ENCODE data around the gene SEMA5A. TPM values are rescaled to one million over a fixed set of nuclear protein-coding genes. Genes with fewer than 3 reads are reported as not detected.

Gene SEMA5A
- total RNA-seq, 4 donors from 2014 or later: 15.0 to 81.0 (median 52.9) TPM

DNA sequence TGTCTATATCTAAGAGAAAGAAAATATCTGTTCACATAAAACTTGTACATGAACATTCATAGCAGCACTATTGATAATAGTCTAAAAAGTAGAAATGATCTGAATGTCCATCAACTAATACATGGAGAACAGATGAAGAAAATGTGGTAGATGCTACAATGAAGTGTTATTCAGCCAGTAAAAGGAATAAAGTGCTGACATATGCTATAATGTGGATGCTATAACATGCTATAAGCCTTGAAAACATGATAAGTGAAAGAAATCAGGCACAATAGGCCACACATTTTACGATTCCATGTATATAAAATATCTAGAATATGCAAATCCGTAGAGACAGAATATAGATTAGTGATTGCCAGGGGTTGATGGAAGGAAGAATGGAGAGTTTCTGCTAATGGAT, 146.8 kb downstream of the SEMA5A start:
- H3K36me3 ChIP-seq: no peaks in the 10 kb centered on the region
- no peak for TF ChIP-seq EP300 (IDR thresholded peaks at IDR 0.05; ENCODE audit: low read depth)
- intact Hi-C loops (cut with DNase I; ENCODE audit: low total_unique reads) (no loop called here), in situ Hi-C loops (cut with MboI; ENCODE audit: low pct_ligation_motif_present in 1 of 4, low pct_unique_long_range_greater_than_20kb in 1 of 4, low sequenced_read_pairs in 3 of 4) (no loop called here)
- H3K4me1 ChIP-seq: no peaks in the 10 kb centered on the region
- no peak for DNase-seq
- no peaks in the 10 kb centered on the region for H3K9me3 ChIP-seq
- H3K27me3 ChIP-seq: no peaks in the 10 kb centered on the region
- WGBS, 2 donors (ENCODE audit: low coverage in 1 of 2): 89 to 93% methylated on average over 2 of the region's 2 CpGs
- no peak overlapping the region for H3K27ac ChIP-seq
- H3K4me3 ChIP-seq: no peak overlapping the region

DNA sequence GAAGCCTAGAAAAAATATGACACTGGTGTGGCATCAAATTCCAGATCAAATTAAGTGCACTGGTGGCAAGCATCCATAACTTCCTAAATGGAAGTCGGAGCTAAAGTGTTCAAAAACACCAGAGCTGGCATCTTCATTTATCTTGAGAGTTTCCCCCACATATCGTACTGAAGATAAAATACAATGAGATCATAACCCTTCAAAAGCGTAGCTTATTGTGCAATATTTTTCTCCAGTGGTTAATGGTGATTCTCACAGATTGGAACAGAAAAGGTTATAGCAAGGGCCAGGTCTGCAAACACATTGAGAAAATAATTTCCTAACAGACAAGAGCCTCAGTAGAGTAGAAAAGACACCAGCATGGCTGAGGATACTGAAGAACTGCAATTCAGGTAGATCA, 147.6 kb downstream of the SEMA5A start:
- H3K27ac ChIP-seq: no peak overlapping the region
- no peak for TF ChIP-seq POLR2A (IDR thresholded peaks at IDR 0.05)
- TF ChIP-seq EP300 (IDR thresholded peaks at IDR 0.05; ENCODE audit: low read depth): no peak
- TF ChIP-seq, protein P1, sequence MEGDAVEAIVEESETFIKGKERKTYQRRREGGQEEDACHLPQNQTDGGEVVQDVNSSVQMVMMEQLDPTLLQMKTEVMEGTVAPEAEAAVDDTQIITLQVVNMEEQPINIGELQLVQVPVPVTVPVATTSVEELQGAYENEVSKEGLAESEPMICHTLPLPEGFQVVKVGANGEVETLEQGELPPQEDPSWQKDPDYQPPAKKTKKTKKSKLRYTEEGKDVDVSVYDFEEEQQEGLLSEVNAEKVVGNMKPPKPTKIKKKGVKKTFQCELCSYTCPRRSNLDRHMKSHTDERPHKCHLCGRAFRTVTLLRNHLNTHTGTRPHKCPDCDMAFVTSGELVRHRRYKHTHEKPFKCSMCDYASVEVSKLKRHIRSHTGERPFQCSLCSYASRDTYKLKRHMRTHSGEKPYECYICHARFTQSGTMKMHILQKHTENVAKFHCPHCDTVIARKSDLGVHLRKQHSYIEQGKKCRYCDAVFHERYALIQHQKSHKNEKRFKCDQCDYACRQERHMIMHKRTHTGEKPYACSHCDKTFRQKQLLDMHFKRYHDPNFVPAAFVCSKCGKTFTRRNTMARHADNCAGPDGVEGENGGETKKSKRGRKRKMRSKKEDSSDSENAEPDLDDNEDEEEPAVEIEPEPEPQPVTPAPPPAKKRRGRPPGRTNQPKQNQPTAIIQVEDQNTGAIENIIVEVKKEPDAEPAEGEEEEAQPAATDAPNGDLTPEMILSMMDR (IDR thresholded peaks at IDR 0.05): no peak
- no peak for TF ChIP-seq POLR2AphosphoS5 (IDR thresholded peaks at IDR 0.05)
- H3K9me3 ChIP-seq: no peaks in the 10 kb centered on the region
- intact Hi-C loops (cut with DNase I; ENCODE audit: low total_unique reads) (no loop called here), in situ Hi-C loops (cut with MboI; ENCODE audit: low pct_ligation_motif_present in 1 of 4, low pct_unique_long_range_greater_than_20kb in 1 of 4, low sequenced_read_pairs in 3 of 4) (no loop called here)
- H3K4me3 ChIP-seq: no peak overlapping the region
- no peaks in the 10 kb centered on the region for H3K36me3 ChIP-seq
- 82 to 95% methylated on average over 3 of the region's 3 CpGs for WGBS, 2 donors (ENCODE audit: low coverage in 1 of 2)
- no peaks in the 10 kb centered on the region for H3K27me3 ChIP-seq
- no peak for DNase-seq
- H3K4me1 ChIP-seq: no peaks in the 10 kb centered on the region

DNA sequence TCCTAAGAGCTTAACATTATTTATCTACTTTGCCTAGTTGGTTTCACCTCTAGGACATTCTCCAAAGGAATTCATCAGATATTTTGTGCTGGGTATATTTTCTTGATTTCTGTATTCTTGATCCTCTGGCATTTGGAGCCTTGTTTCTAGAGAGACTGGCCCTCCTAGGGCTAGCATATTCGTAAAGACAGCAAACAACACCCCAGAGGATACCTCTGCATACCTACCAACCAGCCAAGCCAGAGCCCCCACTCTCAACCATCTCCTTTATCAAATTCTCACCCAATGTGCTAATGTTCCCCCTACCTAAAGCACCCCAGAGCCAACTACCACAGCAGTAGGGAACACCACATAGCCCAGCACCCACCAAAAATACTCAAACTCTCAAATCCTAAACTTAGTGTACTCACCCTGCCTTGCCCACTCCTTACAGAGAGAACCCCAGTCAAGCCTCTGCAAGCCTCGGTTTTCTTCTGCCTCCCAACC, 149.5 kb downstream of the SEMA5A start:
- H3K4me3 ChIP-seq: no peak overlapping the region
- DNase-seq: no peak
- no peak overlapping the region for H3K27ac ChIP-seq
- WGBS, 2 donors (ENCODE audit: low coverage in 1 of 2): 59 to 71% methylated on average over 1 to 2 of the region's 2 CpGs
- intact Hi-C loops (cut with DNase I; ENCODE audit: low total_unique reads) (no loop called here), in situ Hi-C loops (cut with MboI; ENCODE audit: low pct_ligation_motif_present in 1 of 4, low pct_unique_long_range_greater_than_20kb in 1 of 4, low sequenced_read_pairs in 3 of 4) (no loop called here)
- no peaks in the 10 kb centered on the region for H3K4me1 ChIP-seq
- TF ChIP-seq EP300 (IDR thresholded peaks at IDR 0.05; ENCODE audit: low read depth) (no peak), POLR2AphosphoS5 (IDR thresholded peaks at IDR 0.05) (no peak), POLR2A (IDR thresholded peaks at IDR 0.05) (no peak)
- TF ChIP-seq, protein P1 (IDR thresholded peaks at IDR 0.05): no peak
- H3K9me3 ChIP-seq: no peaks in the 10 kb centered on the region
- H3K27me3 ChIP-seq: no peaks in the 10 kb centered on the region
- no peaks in the 10 kb centered on the region for H3K36me3 ChIP-seq

DNA sequence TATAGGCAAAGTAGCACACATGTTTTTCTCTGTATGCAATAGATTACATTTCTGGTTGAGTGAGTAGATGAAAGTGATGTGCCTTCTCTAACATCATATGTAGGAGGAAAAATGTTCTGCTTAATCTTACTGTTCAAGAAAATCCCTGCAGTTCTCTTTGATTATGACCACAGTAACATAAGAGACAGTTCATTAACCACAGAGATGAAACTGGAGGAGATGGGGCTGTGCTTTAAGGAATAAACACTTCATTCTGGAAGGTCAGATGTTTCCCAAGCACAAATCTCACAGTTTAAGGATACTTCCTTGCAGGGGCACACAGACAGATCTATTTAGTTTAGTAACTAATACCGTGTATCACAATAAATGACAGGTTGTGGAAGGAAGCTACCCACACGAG, 150.2 kb downstream of the SEMA5A start:
- no peaks in the 10 kb centered on the region for H3K4me1 ChIP-seq
- H3K27me3 ChIP-seq: no peaks in the 10 kb centered on the region
- DNase-seq: no peak
- in situ Hi-C loops (cut with MboI; ENCODE audit: low pct_ligation_motif_present in 1 of 4, low pct_unique_long_range_greater_than_20kb in 1 of 4, low sequenced_read_pairs in 3 of 4): no loop called here
- H3K36me3 ChIP-seq: no peaks in the 10 kb centered on the region
- 15 to 46% methylated on average over 2 of the region's 2 CpGs for WGBS, 2 donors (ENCODE audit: low coverage in 1 of 2)
- intact Hi-C loops (cut with DNase I; ENCODE audit: low total_unique reads): no loop called here
- no peaks in the 10 kb centered on the region for H3K9me3 ChIP-seq
- TF ChIP-seq EP300 (IDR thresholded peaks at IDR 0.05; ENCODE audit: low read depth) (no peak), POLR2AphosphoS5 (IDR thresholded peaks at IDR 0.05) (no peak), POLR2A (IDR thresholded peaks at IDR 0.05) (no peak)
- TF ChIP-seq, protein P1 (IDR thresholded peaks at IDR 0.05): no peak
- no peak overlapping the region for H3K27ac ChIP-seq
- H3K4me3 ChIP-seq: no peak overlapping the region

DNA sequence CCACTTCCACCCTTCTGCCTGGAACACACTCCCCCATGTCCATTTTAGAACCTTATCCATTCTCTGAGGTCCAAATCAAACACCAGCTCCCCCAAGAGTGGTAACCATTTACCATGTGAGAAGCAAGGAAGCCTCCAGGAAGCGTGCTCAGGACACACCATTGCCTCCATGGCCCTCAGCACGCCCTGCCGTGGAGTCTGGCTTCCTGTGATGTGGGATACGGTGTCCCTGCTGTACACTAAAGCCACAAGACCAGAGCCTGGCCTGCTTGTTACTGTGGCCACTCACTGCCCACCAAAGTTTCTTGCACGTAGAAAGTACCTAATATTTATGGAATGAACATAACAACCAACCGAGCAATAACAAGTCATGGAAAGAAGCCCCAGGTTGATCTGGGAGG, 151.7 kb downstream of the SEMA5A start:
- Histone ChIP-seq H3K27me3 (no peaks in the 10 kb centered on the region), H3K4me3 (no peak overlapping the region), H3K36me3 (no peaks in the 10 kb centered on the region), H3K9me3 (no peaks in the 10 kb centered on the region), H3K27ac (no peak overlapping the region), H3K4me1 (no peaks in the 10 kb centered on the region)
- intact Hi-C loops (cut with DNase I; ENCODE audit: low total_unique reads): no loop called here
- TF ChIP-seq EP300 (IDR thresholded peaks at IDR 0.05; ENCODE audit: low read depth) (no peak), POLR2AphosphoS5 (IDR thresholded peaks at IDR 0.05) (no peak), POLR2A (IDR thresholded peaks at IDR 0.05) (no peak)
- TF ChIP-seq, protein P1 (IDR thresholded peaks at IDR 0.05): no peak
- 86 to 100% methylated on average over 1 to 6 of the region's 6 CpGs for WGBS, 2 donors (ENCODE audit: low coverage in 1 of 2)
- no peak for DNase-seq
- in situ Hi-C loops (cut with MboI; ENCODE audit: low pct_ligation_motif_present in 1 of 4, low pct_unique_long_range_greater_than_20kb in 1 of 4, low sequenced_read_pairs in 3 of 4): no loop called here
